ENCODE results near the gene MAP7. TPM values are rescaled to one million over a fixed set of nuclear protein-coding genes. Genes with fewer than 3 reads are reported as not detected.

MAP7 gene
- total and polyA plus RNA-seq, 10 donors: 0.67 to 4.9 (median 3.0) TPM

- H3K4me3 ChIP-seq: no peak overlapping the region
- H3K9me3 ChIP-seq: no peaks in the 10 kb centered on the region
- no peaks in the 10 kb centered on the region for H3K36me3 ChIP-seq
- H3K27ac ChIP-seq: no peak overlapping the region
- intact Hi-C loops (cut with DNase I; ENCODE audit: low total_unique reads): no loop called here
- no peaks in the 10 kb centered on the region for H3K27me3 ChIP-seq (replicated peaks in 1 of 7)
- peaks cover 0 to 18% (median 3%) of the 10 kb centered on the region in 6 donors for H3K4me1 ChIP-seq
- no peak for DNase-seq
- 81 to 95% (median 87%) methylated on average over 1 of the region's 1 CpG for WGBS, 5 donors
- TF ChIP-seq, protein P1, sequence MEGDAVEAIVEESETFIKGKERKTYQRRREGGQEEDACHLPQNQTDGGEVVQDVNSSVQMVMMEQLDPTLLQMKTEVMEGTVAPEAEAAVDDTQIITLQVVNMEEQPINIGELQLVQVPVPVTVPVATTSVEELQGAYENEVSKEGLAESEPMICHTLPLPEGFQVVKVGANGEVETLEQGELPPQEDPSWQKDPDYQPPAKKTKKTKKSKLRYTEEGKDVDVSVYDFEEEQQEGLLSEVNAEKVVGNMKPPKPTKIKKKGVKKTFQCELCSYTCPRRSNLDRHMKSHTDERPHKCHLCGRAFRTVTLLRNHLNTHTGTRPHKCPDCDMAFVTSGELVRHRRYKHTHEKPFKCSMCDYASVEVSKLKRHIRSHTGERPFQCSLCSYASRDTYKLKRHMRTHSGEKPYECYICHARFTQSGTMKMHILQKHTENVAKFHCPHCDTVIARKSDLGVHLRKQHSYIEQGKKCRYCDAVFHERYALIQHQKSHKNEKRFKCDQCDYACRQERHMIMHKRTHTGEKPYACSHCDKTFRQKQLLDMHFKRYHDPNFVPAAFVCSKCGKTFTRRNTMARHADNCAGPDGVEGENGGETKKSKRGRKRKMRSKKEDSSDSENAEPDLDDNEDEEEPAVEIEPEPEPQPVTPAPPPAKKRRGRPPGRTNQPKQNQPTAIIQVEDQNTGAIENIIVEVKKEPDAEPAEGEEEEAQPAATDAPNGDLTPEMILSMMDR (IDR thresholded peaks at IDR 0.05 in 8 of 11, conservative IDR thresholded peaks at IDR 0.05 in 3 of 11): no peak
- TF ChIP-seq POLR2A (IDR thresholded peaks at IDR 0.05): no peak
- TF ChIP-seq POLR2AphosphoS5 (IDR thresholded peaks at IDR 0.05): no peak
Observed at GRCh38 chr6:136467186-136467585, 83.0 kb downstream of the MAP7 start.

DNA sequence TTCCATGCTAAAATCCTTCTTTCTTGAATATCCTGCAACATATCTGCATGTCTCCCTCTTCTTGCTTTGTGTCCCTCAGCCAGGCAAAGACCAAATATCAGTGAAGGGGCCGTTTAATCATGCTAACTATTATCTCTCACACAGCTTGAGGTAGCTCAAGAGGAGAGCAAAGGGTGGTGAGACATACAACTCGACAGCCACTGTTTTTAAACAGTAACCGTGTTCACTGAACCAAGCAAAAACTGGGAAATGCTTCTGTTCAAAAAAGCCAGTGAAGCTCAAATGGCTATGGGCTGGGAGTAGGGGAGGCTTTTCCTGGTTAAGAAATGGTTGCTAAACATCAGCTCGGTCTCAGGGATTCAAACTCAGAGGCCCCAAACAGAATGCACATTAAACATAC is 83.4 kb downstream of the MAP7 start:
- Histone ChIP-seq H3K27me3 (replicated peaks in 1 of 7) (no peaks in the 10 kb centered on the region), H3K9me3 (no peaks in the 10 kb centered on the region), H3K4me3 (no peak overlapping the region), H3K27ac (no peak overlapping the region), H3K4me1 (peaks cover 0 to 18% (median 2%) of the 10 kb centered on the region in 6 donors), H3K36me3 (no peaks in the 10 kb centered on the region)
- TF ChIP-seq, protein P1 (IDR thresholded peaks at IDR 0.05 in 8 of 11, conservative IDR thresholded peaks at IDR 0.05 in 3 of 11): no peak
- TF ChIP-seq POLR2A (IDR thresholded peaks at IDR 0.05) (no peak), POLR2AphosphoS5 (IDR thresholded peaks at IDR 0.05) (no peak)
- WGBS, 5 donors: 53 to 70% (median 64%) methylated on average over 4 of the region's 4 CpGs
- DNase-seq: no peak
- intact Hi-C loops (cut with DNase I; ENCODE audit: low total_unique reads): no loop called here

- DNase-seq: no peak
- H3K9me3 ChIP-seq: no peaks in the 10 kb centered on the region
- peaks cover 0 to 12% (median 0%) of the 10 kb centered on the region in 6 donors for H3K4me1 ChIP-seq
- TF ChIP-seq, protein P1 (IDR thresholded peaks at IDR 0.05 in 8 of 11, conservative IDR thresholded peaks at IDR 0.05 in 3 of 11): no peak
- no peak for TF ChIP-seq POLR2A (IDR thresholded peaks at IDR 0.05)
- TF ChIP-seq POLR2AphosphoS5 (IDR thresholded peaks at IDR 0.05): no peak
- H3K36me3 ChIP-seq: no peaks in the 10 kb centered on the region
- 84 to 95% (median 92%) methylated on average over 2 of the region's 2 CpGs for WGBS, 5 donors
- H3K27ac ChIP-seq: no peak overlapping the region
- no peaks in the 10 kb centered on the region for H3K27me3 ChIP-seq (replicated peaks in 1 of 7)
- intact Hi-C loops (cut with DNase I; ENCODE audit: low total_unique reads): no loop called here
- no peak overlapping the region for H3K4me3 ChIP-seq
Observed at GRCh38 chr6:136465766-136466303, 84.4 kb downstream of the MAP7 start.

- intact Hi-C loops (cut with DNase I; ENCODE audit: low total_unique reads): no loop called here
- no peak for TF ChIP-seq POLR2AphosphoS5 (IDR thresholded peaks at IDR 0.05)
- TF ChIP-seq, protein P1 (IDR thresholded peaks at IDR 0.05 in 8 of 11, conservative IDR thresholded peaks at IDR 0.05 in 3 of 11): no peak
- TF ChIP-seq POLR2A (IDR thresholded peaks at IDR 0.05): no peak
- Histone ChIP-seq H3K9me3 (no peaks in the 10 kb centered on the region), H3K4me1 (peaks cover 0 to 7% (median 0%) of the 10 kb centered on the region in 6 donors), H3K27ac (no peak overlapping the region), H3K27me3 (replicated peaks in 1 of 7) (no peaks in the 10 kb centered on the region), H3K36me3 (no peaks in the 10 kb centered on the region), H3K4me3 (no peak overlapping the region)
- DNase-seq: no peak
- WGBS, 5 donors: 81 to 92% (median 86%) methylated on average over 4 of the region's 4 CpGs
Observed at GRCh38 chr6:136464874-136465273, 85.3 kb downstream of the MAP7 start.
